ENCODE results near the gene UCHL5. TPM values are rescaled to one million over a fixed set of nuclear protein-coding genes. Genes with fewer than 3 reads are reported as not detected.
A peak's percentile ranks its signal among the peaks of the same experiment; 100 is the strongest.

The UCHL5 gene
- total RNA-seq, 2 donors from 2014 or later, result 7.6 to 47.5 TPM

- DNase-seq, result no peak
- no peak overlapping the region for H3K27ac ChIP-seq
- TF ChIP-seq POLR2A (IDR thresholded peaks at IDR 0.05), result no peak
- no peak for TF ChIP-seq CTCF (IDR thresholded peaks at IDR 0.05)
- no peaks in the 10 kb centered on the region for H3K9me3 ChIP-seq
- peaks cover 7% of the 10 kb centered on the region for H3K4me1 ChIP-seq
- intact Hi-C loops (cut with DNase I), result no loop called here
- ATAC-seq, result no peak
- 82 to 84% methylated on average over 4 of the region's 4 CpGs for WGBS, 2 donors
- no peaks in the 10 kb centered on the region for H3K27me3 ChIP-seq
- H3K4me3 ChIP-seq, result no peak overlapping the region
- no peaks in the 10 kb centered on the region for H3K36me3 ChIP-seq (replicated peaks in 1 of 2; ENCODE audit: insufficient read depth in 1 of 2, low read depth in 2 of 2)
These were observed 7.4 kb upstream of the UCHL5 start for GRCh38 chr1:193066606-193067005.

DNA sequence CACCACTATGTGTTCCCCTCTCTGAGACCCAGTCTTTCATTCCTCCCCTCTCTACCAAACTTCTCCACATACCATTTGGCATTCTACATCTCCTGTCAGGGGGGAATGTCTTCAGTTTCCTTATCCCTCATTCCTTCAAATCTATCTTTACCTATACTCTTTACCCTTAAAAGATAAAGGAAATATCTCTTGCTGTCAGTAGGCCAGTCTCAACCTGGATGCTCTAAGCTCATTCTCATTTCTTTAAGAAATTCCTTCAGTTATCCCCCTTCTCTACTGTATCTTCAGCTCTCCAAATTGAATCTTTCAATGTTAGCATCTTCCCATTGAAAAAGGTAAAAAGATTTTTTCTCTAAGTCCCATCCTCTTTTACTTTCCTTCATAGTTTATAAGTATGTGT, 6.8 kb upstream of the UCHL5 start:
- H3K4me1 ChIP-seq, result peaks cover 13% of the 10 kb centered on the region
- no peak for ATAC-seq

GRCh38 chr1:193062698-193063463, 3.7 kb upstream of the UCHL5 start:
- Histone ChIP-seq H3K27me3 (no peaks in the 10 kb centered on the region), H3K4me3 (no peak overlapping the region), H3K9me3 (no peaks in the 10 kb centered on the region), H3K4me1 (peaks cover 27% of the 10 kb centered on the region), H3K36me3 (replicated peaks in 1 of 2; ENCODE audit: insufficient read depth in 1 of 2, low read depth in 2 of 2) (no peaks in the 10 kb centered on the region), H3K27ac (no peak overlapping the region)
- intact Hi-C loops (cut with DNase I), result no loop called here
- ATAC-seq (no peak), DNase-seq (no peak)
- 93% methylated on average over 4 of the region's 4 CpGs for WGBS, 2 donors
- no peak for TF ChIP-seq CTCF (IDR thresholded peaks at IDR 0.05)
- TF ChIP-seq POLR2A (IDR thresholded peaks at IDR 0.05), result no peak

More for the DNA sequence above, 6.8 kb upstream of the UCHL5 start:
- Histone ChIP-seq H3K9me3 (no peaks in the 10 kb centered on the region), H3K4me3 (no peak overlapping the region), H3K27me3 (no peaks in the 10 kb centered on the region), H3K36me3 (replicated peaks in 1 of 2; ENCODE audit: insufficient read depth in 1 of 2, low read depth in 2 of 2) (no peaks in the 10 kb centered on the region), H3K27ac (no peak overlapping the region)
- TF ChIP-seq POLR2A (IDR thresholded peaks at IDR 0.05) (no peak), CTCF (IDR thresholded peaks at IDR 0.05) (no peak)
- intact Hi-C loops (cut with DNase I), result no loop called here
- DNase-seq, result no peak

DNA sequence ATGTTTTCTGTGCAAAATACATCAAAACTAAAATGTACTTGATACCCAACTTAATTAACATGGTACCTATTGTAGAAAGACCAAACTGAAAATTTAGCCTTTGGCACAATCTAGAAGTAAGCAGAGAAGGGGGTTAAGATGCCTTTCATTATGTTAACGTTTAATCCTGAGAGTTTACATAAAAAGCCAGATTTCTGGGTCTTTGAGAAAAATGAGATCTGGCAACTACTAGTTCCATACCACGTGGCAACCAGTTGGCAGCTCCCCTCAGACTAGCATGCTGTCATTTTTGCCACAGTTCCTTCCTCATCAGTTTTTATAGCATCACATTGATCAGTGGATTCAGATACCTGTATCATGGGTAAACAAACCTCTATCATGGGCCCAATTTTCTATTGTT, 1.8 kb upstream of the UCHL5 start:
- WGBS, 2 donors, result 3 to 9% methylated on average over 2 of the region's 2 CpGs
- H3K36me3 ChIP-seq (replicated peaks in 1 of 2; ENCODE audit: insufficient read depth in 1 of 2, low read depth in 2 of 2), result no peaks in the 10 kb centered on the region
- no peaks in the 10 kb centered on the region for H3K27me3 ChIP-seq
- H3K4me3 ChIP-seq, result no peak overlapping the region
- peak overlapping the region in 3 of 4 donors; percentile 95 to 98 (median 98) for H3K27ac ChIP-seq
- ATAC-seq (no peak), DNase-seq (peak in 1 of 4 donors; percentile 15)
- no peak for TF ChIP-seq CTCF (IDR thresholded peaks at IDR 0.05)
- no peak for TF ChIP-seq POLR2A (IDR thresholded peaks at IDR 0.05)
- intact Hi-C loops (cut with DNase I), result no loop called here
- peaks cover 43% of the 10 kb centered on the region for H3K4me1 ChIP-seq
- no peaks in the 10 kb centered on the region for H3K9me3 ChIP-seq

DNA sequence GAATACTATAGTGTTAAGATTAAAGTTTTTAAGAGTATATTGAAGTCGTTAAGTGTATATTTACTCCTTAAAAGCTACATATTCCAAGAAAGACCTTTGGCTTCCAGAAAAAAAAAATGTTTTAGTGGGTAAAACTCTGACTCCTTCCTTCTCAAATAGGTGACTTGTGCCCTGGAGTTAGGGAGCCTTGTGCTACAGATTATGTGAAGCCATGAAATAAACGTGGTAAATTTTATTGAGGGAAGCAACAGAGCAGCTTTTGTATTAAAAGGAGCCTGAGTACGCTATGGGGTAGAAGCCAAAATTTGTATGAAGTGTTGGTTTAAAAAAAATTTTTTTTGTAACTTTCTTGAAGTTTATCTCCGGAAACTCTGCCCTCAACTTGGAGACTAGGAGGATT, 1.2 kb upstream of the UCHL5 start:
- no peaks in the 10 kb centered on the region for H3K36me3 ChIP-seq (replicated peaks in 1 of 2; ENCODE audit: insufficient read depth in 1 of 2, low read depth in 2 of 2)
- H3K4me1 ChIP-seq, result peaks cover 45% of the 10 kb centered on the region
- DNase-seq, result no peak
- peak overlapping the region in 3 of 4 donors; percentile 95 to 98 (median 98) for H3K27ac ChIP-seq
- intact Hi-C loops (cut with DNase I), result no loop called here
- WGBS, 2 donors, result 6 to 9% methylated on average over 4 of the region's 4 CpGs
- H3K4me3 ChIP-seq, result peak overlapping the region; percentile 78 to 93
- no peaks in the 10 kb centered on the region for H3K27me3 ChIP-seq
- no peak for TF ChIP-seq POLR2A (IDR thresholded peaks at IDR 0.05)
- no peak for TF ChIP-seq CTCF (IDR thresholded peaks at IDR 0.05)
- ATAC-seq, result no peak
- no peaks in the 10 kb centered on the region for H3K9me3 ChIP-seq
